Measurements from ENCODE around the gene TFF1.

The TFF1 gene

GRCh38 chr21:42332557-42333317 is 33.6 kb downstream of the TFF1 start:
- TF ChIP-seq ESRRG (CRISPR knock-in tag; IDR thresholded peaks at IDR 0.05) (no peak), TSHZ2 (CRISPR knock-in tag; IDR thresholded peaks at IDR 0.05) (no peak), ISL1 (CRISPR knock-in tag; IDR thresholded peaks at IDR 0.05) (no peak), BACH2 (CRISPR knock-in tag; IDR thresholded peaks at IDR 0.05; ENCODE audit: borderline replicate concordance) (no peak), CSDC2 (CRISPR knock-in tag; IDR thresholded peaks at IDR 0.05) (no peak), SNAI2 (CRISPR knock-in tag; IDR thresholded peaks at IDR 0.05) (no peak), PPARA (CRISPR knock-in tag; IDR thresholded peaks at IDR 0.05; ENCODE audit: borderline replicate concordance) (no peak), ZNF70 (CRISPR knock-in tag; IDR thresholded peaks at IDR 0.05) (no peak)

GRCh38 chr21:42331660-42332059 is 34.7 kb downstream of the TFF1 start:
- no peak for ATAC-seq
- TF ChIP-seq GLIS3 (CRISPR knock-in tag; IDR thresholded peaks at IDR 0.05), result no peak
- no peak for TF ChIP-seq ZNF565 (CRISPR knock-in tag; conservative IDR thresholded peaks at IDR 0.05; ENCODE audit: low read depth)
- no peak for TF ChIP-seq PPARA (CRISPR knock-in tag; IDR thresholded peaks at IDR 0.05; ENCODE audit: borderline replicate concordance)
- TF ChIP-seq OSR1 (CRISPR knock-in tag; IDR thresholded peaks at IDR 0.05), result no peak
- no peak for TF ChIP-seq ESRRG (CRISPR knock-in tag; IDR thresholded peaks at IDR 0.05)
- TF ChIP-seq CSRNP3 (CRISPR knock-in tag; IDR thresholded peaks at IDR 0.05), result no peak
- TF ChIP-seq ARNTL (CRISPR knock-in tag; IDR thresholded peaks at IDR 0.05; ENCODE audit: borderline replicate concordance, low read depth), result no peak
- no peak for TF ChIP-seq CREB5 (CRISPR knock-in tag; IDR thresholded peaks at IDR 0.05; ENCODE audit: low read depth)
- TF ChIP-seq TSHZ2 (CRISPR knock-in tag; IDR thresholded peaks at IDR 0.05), result no peak

More at GRCh38 chr21:42332557-42333317, 33.6 kb downstream of the TFF1 start:
- no peak for ATAC-seq

GRCh38 chr21:42330380-42331371 is 35.7 kb downstream of the TFF1 start:
- no peak for ATAC-seq
- no peak for TF ChIP-seq TCF4 (CRISPR knock-in tag; IDR thresholded peaks at IDR 0.05; ENCODE audit: borderline replicate concordance)
- TF ChIP-seq BACH2 (CRISPR knock-in tag; IDR thresholded peaks at IDR 0.05; ENCODE audit: borderline replicate concordance), result no peak
- TF ChIP-seq ARNTL (CRISPR knock-in tag; IDR thresholded peaks at IDR 0.05; ENCODE audit: borderline replicate concordance, low read depth), result no peak
- no peak for TF ChIP-seq ZNF565 (CRISPR knock-in tag; conservative IDR thresholded peaks at IDR 0.05; ENCODE audit: low read depth)
- TF ChIP-seq ZNF8 (CRISPR knock-in tag; IDR thresholded peaks at IDR 0.05), result no peak
- TF ChIP-seq ZFP30 (CRISPR knock-in tag; IDR thresholded peaks at IDR 0.05), result no peak
- TF ChIP-seq TOX (CRISPR knock-in tag; IDR thresholded peaks at IDR 0.05; ENCODE audit: borderline replicate concordance), result no peak
- no peak for TF ChIP-seq GLIS3 (CRISPR knock-in tag; IDR thresholded peaks at IDR 0.05)
- TF ChIP-seq RARB (CRISPR knock-in tag; IDR thresholded peaks at IDR 0.05), result no peak
- TF ChIP-seq PATZ1 (CRISPR knock-in tag; IDR thresholded peaks at IDR 0.05; ENCODE audit: borderline replicate concordance), result no peak
- no peak for TF ChIP-seq POU6F1 (CRISPR knock-in tag; IDR thresholded peaks at IDR 0.05; ENCODE audit: borderline replicate concordance, low read depth)

Measured in SK-N-SH treated with all-trans-retinoic acid at 6 μM for 48 hours (cell line).